MM.1S (cell line): ENCODE results near the gene GPSM1.

Source experiments
- DNase-seq: peaks from one replicate; pipeline ENCODE4 v3.0.0-alpha.2; 2015
- H2AFZ ChIP-seq: fragments of 300-600 bp; sonication (generic); 2 replicates; pipeline ENCODE4 v1.6.0; 2016; ENCODE audit warnings: antibody characterized with exemption, low read length
- H3F3A ChIP-seq: fragments of 300-600 bp; sonication (generic); 2 replicates; pipeline ENCODE4 v1.6.1; 2016; ENCODE audit warnings: mild to moderate bottlenecking, antibody characterized with exemption, low read length, moderate library complexity, mixed read lengths; ENCODE audit not compliant: insufficient read depth
- H3K27ac ChIP-seq: fragments of 300-600 bp; sonication (generic); 2 replicates; pipeline ENCODE4 v1.5.1; 2016; ENCODE audit warnings: mild to moderate bottlenecking, low read length
- H3K27me3 ChIP-seq: fragments of 300-600 bp; sonication (generic); replicated peaks from 2 replicates; pipeline ENCODE4 v1.6.0; 2016; ENCODE audit warnings: low read length; ENCODE audit not compliant: insufficient read depth
- H3K36me3 ChIP-seq: fragments of 300-600 bp; sonication (generic); replicated peaks from 2 replicates; pipeline ENCODE4 v1.6.1; 2016; ENCODE audit warnings: mild to moderate bottlenecking, low read length, mixed read lengths; ENCODE audit not compliant: insufficient read depth
- H3K4me1 ChIP-seq: fragments of 300-600 bp; sonication (generic); 2 replicates; pipeline ENCODE4 v1.6.1; 2016; ENCODE audit warnings: low read length, mixed read lengths
- H3K4me2 ChIP-seq: fragments of 300-600 bp; sonication (generic); 2 replicates; pipeline ENCODE4 v1.6.0; 2016; ENCODE audit warnings: low read depth, low read length
- H3K4me3 ChIP-seq: fragments of 300-600 bp; sonication (generic); 2 replicates; pipeline ENCODE4 v1.5.1; 2016; ENCODE audit warnings: low read length, mixed read lengths
- H3K79me2 ChIP-seq: fragments of 300-600 bp; sonication (generic); 2 replicates; pipeline ENCODE4 v1.6.1; 2016; ENCODE audit warnings: mixed run types, low read length, mixed read lengths
- H3K9ac ChIP-seq: fragments of 300-600 bp; sonication (generic); 2 replicates; pipeline ENCODE4 v1.6.1; 2016; ENCODE audit warnings: low read length, mixed read lengths
- H3K9me2 ChIP-seq: fragments of 300-600 bp; sonication (generic); replicated peaks from 2 replicates; pipeline ENCODE4 v1.6.1; 2016; ENCODE audit warnings: mild to moderate bottlenecking, low read length, mixed read lengths; ENCODE audit not compliant: insufficient read depth
- H3K9me3 ChIP-seq: fragments of 300-600 bp; sonication (generic); replicated peaks from 2 replicates; pipeline ENCODE4 v1.6.1; 2016; ENCODE audit warnings: mild to moderate bottlenecking, low read length, mixed read lengths; ENCODE audit not compliant: insufficient read depth
- H4K20me1 ChIP-seq: fragments of 300-600 bp; sonication (generic); 2 replicates; pipeline ENCODE4 v1.6.1; 2016; ENCODE audit warnings: mild to moderate bottlenecking, low read length, moderate library complexity, mixed read lengths; ENCODE audit not compliant: insufficient read depth
- CTCF ChIP-seq: fragments of 300-600 bp; sonication (generic); IDR thresholded peaks from 2 replicates; pipeline ENCODE4 v1.5.1; 2016; ENCODE audit warnings: antibody characterized with exemption, low read length, mixed read lengths
- EZH2 ChIP-seq: fragments of 300-600 bp; sonication (generic); optimal IDR thresholded peaks from 2 replicates; pipeline ENCODE3; 2017; ENCODE audit warnings: low read depth, mild to moderate bottlenecking, antibody characterized with exemption, low read length, mixed read lengths
- EZH2phosphoT487 ChIP-seq: fragments of 300-600 bp; sonication (generic); IDR thresholded peaks from 2 replicates; pipeline ENCODE4 v1.6.1; 2018; ENCODE audit warnings: antibody characterized with exemption, low read length

The GPSM1 gene

GRCh38 chr9:136370687-136371532, 43.6 kb downstream of the GPSM1 start:
- H3K4me3 ChIP-seq: no peak overlapping the region
- H2AFZ ChIP-seq: no peak overlapping the region
- no peaks in the 10 kb centered on the region for H3K36me3 ChIP-seq
- H3K4me1 ChIP-seq: no peaks in the 10 kb centered on the region
- H3K9ac ChIP-seq: no peak overlapping the region
- no peaks in the 10 kb centered on the region for H3K9me2 ChIP-seq
- H3K79me2 ChIP-seq: no peaks in the 10 kb centered on the region
- H3K27ac ChIP-seq: no peak overlapping the region
- DNase-seq: no peak
- no peaks in the 10 kb centered on the region for H4K20me1 ChIP-seq
- H3K4me2 ChIP-seq: no peak overlapping the region
- TF ChIP-seq EZH2phosphoT487 (no peak), EZH2 (no peak), CTCF (no peak)
- no peaks in the 10 kb centered on the region for H3F3A ChIP-seq
- no peaks in the 10 kb centered on the region for H3K9me3 ChIP-seq
- H3K27me3 ChIP-seq: peaks cover 40% of the 10 kb centered on the region

GRCh38 chr9:136371533-136371880, 44.2 kb downstream of the GPSM1 start:
- H2AFZ ChIP-seq: no peak overlapping the region
- no peak overlapping the region for H3K4me3 ChIP-seq
- no peaks in the 10 kb centered on the region for H3K9me3 ChIP-seq
- H3K27ac ChIP-seq: no peak overlapping the region
- no peaks in the 10 kb centered on the region for H3K4me1 ChIP-seq
- H3K4me2 ChIP-seq: no peak overlapping the region
- no peak for TF ChIP-seq EZH2phosphoT487
- TF ChIP-seq CTCF: no peak
- no peak for TF ChIP-seq EZH2
- H3K9ac ChIP-seq: no peak overlapping the region
- no peak for DNase-seq
- no peaks in the 10 kb centered on the region for H3K79me2 ChIP-seq
- H3K27me3 ChIP-seq: peaks cover 40% of the 10 kb centered on the region
- H3K36me3 ChIP-seq: no peaks in the 10 kb centered on the region
- H4K20me1 ChIP-seq: no peaks in the 10 kb centered on the region
- H3F3A ChIP-seq: no peaks in the 10 kb centered on the region
- no peaks in the 10 kb centered on the region for H3K9me2 ChIP-seq

- no peak overlapping the region for H3K4me2 ChIP-seq
- H3K9me3 ChIP-seq: no peaks in the 10 kb centered on the region
- peaks cover 40% of the 10 kb centered on the region for H3K27me3 ChIP-seq
- no peak for TF ChIP-seq EZH2
- no peak for TF ChIP-seq EZH2phosphoT487
- no peak for TF ChIP-seq CTCF
- H3K27ac ChIP-seq: no peak overlapping the region
- H3K79me2 ChIP-seq: no peaks in the 10 kb centered on the region
- no peaks in the 10 kb centered on the region for H3K9me2 ChIP-seq
- H4K20me1 ChIP-seq: no peaks in the 10 kb centered on the region
- no peaks in the 10 kb centered on the region for H3K36me3 ChIP-seq
- no peak overlapping the region for H2AFZ ChIP-seq
- H3K4me3 ChIP-seq: no peak overlapping the region
- H3K4me1 ChIP-seq: no peaks in the 10 kb centered on the region
- no peaks in the 10 kb centered on the region for H3F3A ChIP-seq
- no peak for DNase-seq
- H3K9ac ChIP-seq: no peak overlapping the region
Observed at GRCh38 chr9:136372006-136372405, 44.7 kb downstream of the GPSM1 start.
